Astrocyte (in vitro differentiated cells and primary cell): ENCODE measurements around the gene PLCH1. TPM values are rescaled to one million over a fixed set of nuclear protein-coding genes. Genes with fewer than 3 reads are reported as not detected.

Source experiments
- DNase-seq: peaks from one replicate; pipeline ENCODE4 v3.0.0-alpha.2; 2010; ENCODE audit warnings: low read depth
- FAIRE-seq: peaks from 2 replicates; lab custom pipeline; 2011; peaks lifted over from hg19 to GRCh38; lab: Jason Lieb, UNC
- H2AFZ ChIP-seq: 2 replicates; pipeline ENCODE4 v1.6.0; 2012; ENCODE audit warnings: low read depth, low read length, inconsistent platforms
- H3K27ac ChIP-seq: 2 replicates; pipeline ENCODE4 v1.5.1; 2011; ENCODE audit warnings: low read depth, low read length, inconsistent platforms
- H3K27me3 ChIP-seq: 2 replicates; pipeline ENCODE4 v1.6.0; 2011; ENCODE audit warnings: low read length, inconsistent platforms; ENCODE audit not compliant: insufficient read depth
- H3K36me3 ChIP-seq: 2 replicates; pipeline ENCODE4 v1.5.1; 2011; ENCODE audit warnings: low read length, inconsistent platforms; ENCODE audit not compliant: insufficient read depth
- H3K4me1 ChIP-seq: 2 replicates; pipeline ENCODE4 v1.5.1; 2011; ENCODE audit warnings: low read length, inconsistent platforms; ENCODE audit not compliant: insufficient read depth
- H3K4me2 ChIP-seq: 2 replicates; pipeline ENCODE4 v1.6.0; 2012; ENCODE audit warnings: low read length, inconsistent platforms
- H3K4me3 ChIP-seq: 2 replicates; pipeline ENCODE4 v1.5.1; 2011; ENCODE audit warnings: low read depth, mild to moderate bottlenecking, low read length, inconsistent platforms; ENCODE audit not compliant: insufficient read depth
- H3K79me2 ChIP-seq: 2 replicates; pipeline ENCODE4 v1.6.0; 2012; ENCODE audit warnings: mild to moderate bottlenecking, low read length, inconsistent platforms; ENCODE audit not compliant: insufficient read depth
- H3K9ac ChIP-seq: 2 replicates; pipeline ENCODE4 v1.6.0; 2012; ENCODE audit warnings: mild to moderate bottlenecking, low read length, inconsistent platforms
- H3K9me3 ChIP-seq: 2 replicates; pipeline ENCODE4 v1.5.1; 2012; ENCODE audit warnings: low read depth, mild to moderate bottlenecking, low read length, inconsistent platforms; ENCODE audit not compliant: insufficient read depth
- H4K20me1 ChIP-seq: 2 replicates; pipeline ENCODE4 v1.6.0; 2012; ENCODE audit warnings: low read length, inconsistent platforms; ENCODE audit not compliant: insufficient read depth
- H3K27ac Mint-ChIP-seq: one replicate; pipeline ENCODE4 v1.8.0; 2021; ENCODE audit warnings: mild to moderate bottlenecking, mixed read lengths; ENCODE audit not compliant: unreplicated experiment
- H3K27me3 Mint-ChIP-seq: one replicate; pipeline ENCODE4 v1.8.0; 2021; ENCODE audit warnings: low read depth, mixed read lengths; ENCODE audit not compliant: unreplicated experiment
- H3K36me3 Mint-ChIP-seq: one replicate; pipeline ENCODE4 v1.8.0; 2021; ENCODE audit warnings: low read depth, mixed read lengths; ENCODE audit not compliant: unreplicated experiment
- H3K4me1 Mint-ChIP-seq: one replicate; pipeline ENCODE4 v1.8.0; 2021; ENCODE audit warnings: low read depth, mixed read lengths; ENCODE audit not compliant: unreplicated experiment
- H3K4me3 Mint-ChIP-seq: one replicate; pipeline ENCODE4 v1.8.0; 2021; ENCODE audit warnings: mild to moderate bottlenecking, moderate library complexity, mixed read lengths; ENCODE audit not compliant: unreplicated experiment
- H3K9me3 Mint-ChIP-seq: one replicate; pipeline ENCODE4 v1.8.0; 2021; ENCODE audit warnings: mild to moderate bottlenecking, mixed read lengths; ENCODE audit not compliant: unreplicated experiment
- CTCF ChIP-seq: IDR thresholded peaks from 2 replicates; pipeline ENCODE4 v1.5.1; 2011; ENCODE audit warnings: low read depth, mild to moderate bottlenecking, inconsistent platforms, low read length, moderate library complexity; ENCODE audit not compliant: insufficient read depth
- EZH2 ChIP-seq: IDR thresholded peaks from 2 replicates; pipeline ENCODE4 v1.6.1; 2012; ENCODE audit warnings: mild to moderate bottlenecking, low read length, inconsistent platforms; ENCODE audit not compliant: insufficient read depth
- total RNA-seq: library from RNA; stranded (reverse); gene quantifications from 2 replicates; pipeline ENCODE4 v1.2.1, GENCODE V29; 2021

PLCH1 gene
- total RNA-seq, 1 donor from 2014 or later, result 1.2 TPM

DNA sequence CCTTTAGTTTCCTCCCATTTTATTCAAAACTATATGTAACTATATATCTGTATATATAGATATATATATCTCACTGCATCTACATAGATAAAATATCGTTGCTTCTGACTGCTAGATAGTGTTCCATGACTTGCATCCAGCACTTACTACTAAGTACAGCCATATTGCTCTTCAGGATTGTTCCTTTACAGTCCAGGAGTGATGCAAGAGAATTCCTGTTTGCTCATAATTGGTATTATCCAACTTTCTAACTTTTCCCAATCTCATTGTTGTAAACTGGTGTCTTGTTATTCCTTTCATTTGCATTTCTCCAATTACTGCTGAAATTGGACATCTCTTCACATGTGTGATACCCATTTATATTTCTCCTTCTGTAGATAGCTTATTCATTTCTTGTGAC lies 351.6 kb downstream of the PLCH1 start:
- Histone ChIP-seq H3K36me3 (no peaks in the 10 kb centered on the region), H3K9ac (no peak overlapping the region), H3K4me1 (peaks cover 12% of the 10 kb centered on the region), H4K20me1 (no peaks in the 10 kb centered on the region), H2AFZ (no peak overlapping the region), H3K27ac (no peak overlapping the region), H3K27me3 (no peaks in the 10 kb centered on the region), H3K79me2 (no peaks in the 10 kb centered on the region), H3K9me3 (no peaks in the 10 kb centered on the region), H3K4me3 (no peak overlapping the region), H3K4me2 (no peak overlapping the region)
- Mint-ChIP-seq H3K27me3 (no peaks in the 10 kb centered on the region), H3K27ac (no peak overlapping the region), H3K4me3 (no peak overlapping the region), H3K4me1 (peaks cover 8% of the 10 kb centered on the region), H3K9me3 (no peaks in the 10 kb centered on the region), H3K36me3 (no peaks in the 10 kb centered on the region)
- no peak for DNase-seq
- FAIRE-seq, result no peak
- TF ChIP-seq EZH2, result no peak
- TF ChIP-seq CTCF, result no peak

GRCh38 chr3:155392138-155392537 lies 352.7 kb downstream of the PLCH1 start:
- Histone ChIP-seq H3K27me3 (no peaks in the 10 kb centered on the region), H3K79me2 (no peaks in the 10 kb centered on the region), H3K9ac (no peak overlapping the region), H3K36me3 (no peaks in the 10 kb centered on the region), H4K20me1 (no peaks in the 10 kb centered on the region), H3K4me2 (peak overlapping the region; percentile 53), H2AFZ (peak overlapping the region; percentile 0), H3K9me3 (no peaks in the 10 kb centered on the region), H3K4me3 (no peak overlapping the region), H3K27ac (no peak overlapping the region), H3K4me1 (peaks cover 12% of the 10 kb centered on the region)
- H3K27ac Mint-ChIP-seq, result peak overlapping the region; percentile 41
- FAIRE-seq (peak; percentile 13), DNase-seq (no peak)
- H3K4me1 Mint-ChIP-seq, result peaks cover 8% of the 10 kb centered on the region
- no peaks in the 10 kb centered on the region for H3K27me3 Mint-ChIP-seq
- no peak for TF ChIP-seq CTCF
- TF ChIP-seq EZH2, result no peak
- no peaks in the 10 kb centered on the region for H3K9me3 Mint-ChIP-seq
- H3K36me3 Mint-ChIP-seq, result no peaks in the 10 kb centered on the region
- H3K4me3 Mint-ChIP-seq, result no peak overlapping the region

DNA sequence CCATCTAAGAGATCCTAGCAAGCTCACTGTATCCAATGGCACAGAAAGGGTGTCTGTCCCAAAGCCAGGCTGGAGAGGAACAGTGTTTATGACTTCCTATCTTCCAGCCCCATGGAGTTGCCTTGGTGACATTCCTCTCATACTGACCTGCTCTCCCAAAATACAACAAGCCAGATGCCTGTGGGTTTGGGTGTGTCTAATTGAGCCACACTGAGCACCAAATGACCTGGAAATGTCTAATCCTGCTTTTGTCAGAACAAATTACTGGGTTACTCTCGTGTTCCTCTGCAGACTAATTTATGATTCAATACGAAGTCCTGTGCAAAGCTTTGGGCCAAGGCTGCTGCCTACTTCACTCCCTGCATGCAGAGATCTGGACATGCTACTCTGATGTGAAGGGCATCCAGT lies 353.3 kb downstream of the PLCH1 start:
- Histone ChIP-seq H3K9ac (no peak overlapping the region), H3K27ac (no peak overlapping the region), H3K4me1 (peaks cover 12% of the 10 kb centered on the region), H4K20me1 (no peaks in the 10 kb centered on the region), H3K36me3 (no peaks in the 10 kb centered on the region), H2AFZ (peak overlapping the region; percentile 0), H3K4me3 (no peak overlapping the region), H3K79me2 (no peaks in the 10 kb centered on the region), H3K4me2 (peak overlapping the region; percentile 53), H3K27me3 (no peaks in the 10 kb centered on the region), H3K9me3 (no peaks in the 10 kb centered on the region)
- no peak overlapping the region for H3K4me3 Mint-ChIP-seq
- DNase-seq (peak; percentile 87), FAIRE-seq (no peak)
- H3K9me3 Mint-ChIP-seq, result no peaks in the 10 kb centered on the region
- no peaks in the 10 kb centered on the region for H3K27me3 Mint-ChIP-seq
- H3K36me3 Mint-ChIP-seq, result no peaks in the 10 kb centered on the region
- H3K4me1 Mint-ChIP-seq, result peaks cover 8% of the 10 kb centered on the region
- TF ChIP-seq EZH2, result no peak
- no peak for TF ChIP-seq CTCF
- H3K27ac Mint-ChIP-seq, result no peak overlapping the region
